Mammary epithelial cell (primary cell): ENCODE results near the gene CD34.

Source experiments
- EZH2 ChIP-seq: IDR thresholded peaks from 2 replicates; pipeline ENCODE4 v1.6.1; 2012; ENCODE audit warnings: low read length, inconsistent platforms, borderline replicate concordance
- TF ChIP-seq, protein P1 (sequence below), 2 donors: IDR thresholded peaks in 1 of 2; conservative IDR thresholded peaks in 1 of 2; 2 replicates each; pipeline ENCODE4 v1.5.1; 2011 to 2012; ENCODE audit warnings: inconsistent platforms in 2 of 2, low read length in 2 of 2, mild to moderate bottlenecking in 2 of 2, control low read depth in 1 of 2, low read depth in 1 of 2; ENCODE audit not compliant: insufficient read depth in 1 of 2; ENCODE audit errors: extremely low read depth in 1 of 2

DNA sequence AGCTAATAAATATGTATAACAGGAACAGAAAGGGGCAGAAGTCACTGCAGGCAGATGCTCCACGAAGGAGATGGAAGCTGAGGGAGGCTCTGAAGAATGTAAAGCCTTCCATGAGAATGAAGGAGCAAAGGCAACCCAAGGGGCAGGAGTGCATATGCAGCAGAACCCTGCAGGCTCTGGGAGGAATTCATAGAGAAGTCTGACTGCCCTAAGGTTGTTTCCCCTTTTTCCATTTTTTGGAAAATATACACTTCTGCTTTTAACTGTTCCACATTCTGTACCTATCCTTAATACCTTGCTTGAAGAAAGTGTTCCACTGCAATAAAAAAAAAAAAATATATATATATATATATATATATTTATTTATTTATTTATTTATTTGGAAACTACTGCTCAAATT, 69.6 kb downstream of the CD34 start:
- TF ChIP-seq, protein P1, sequence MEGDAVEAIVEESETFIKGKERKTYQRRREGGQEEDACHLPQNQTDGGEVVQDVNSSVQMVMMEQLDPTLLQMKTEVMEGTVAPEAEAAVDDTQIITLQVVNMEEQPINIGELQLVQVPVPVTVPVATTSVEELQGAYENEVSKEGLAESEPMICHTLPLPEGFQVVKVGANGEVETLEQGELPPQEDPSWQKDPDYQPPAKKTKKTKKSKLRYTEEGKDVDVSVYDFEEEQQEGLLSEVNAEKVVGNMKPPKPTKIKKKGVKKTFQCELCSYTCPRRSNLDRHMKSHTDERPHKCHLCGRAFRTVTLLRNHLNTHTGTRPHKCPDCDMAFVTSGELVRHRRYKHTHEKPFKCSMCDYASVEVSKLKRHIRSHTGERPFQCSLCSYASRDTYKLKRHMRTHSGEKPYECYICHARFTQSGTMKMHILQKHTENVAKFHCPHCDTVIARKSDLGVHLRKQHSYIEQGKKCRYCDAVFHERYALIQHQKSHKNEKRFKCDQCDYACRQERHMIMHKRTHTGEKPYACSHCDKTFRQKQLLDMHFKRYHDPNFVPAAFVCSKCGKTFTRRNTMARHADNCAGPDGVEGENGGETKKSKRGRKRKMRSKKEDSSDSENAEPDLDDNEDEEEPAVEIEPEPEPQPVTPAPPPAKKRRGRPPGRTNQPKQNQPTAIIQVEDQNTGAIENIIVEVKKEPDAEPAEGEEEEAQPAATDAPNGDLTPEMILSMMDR (conservative IDR thresholded peaks at IDR 0.05 in 1 of 2, IDR thresholded peaks at IDR 0.05 in 1 of 2; ENCODE audit: extremely low read depth in 1 of 2, insufficient read depth in 1 of 2, low read depth in 1 of 2, low read length in 2 of 2), result no peak
- no peak for TF ChIP-seq EZH2
